Esophagus squamous epithelium (tissue), 4 donors: ENCODE data around the gene FBXL7.

Experiments used
- POLR2A ChIP-seq, 4 donors: fragments of 450-650 bp; IDR thresholded peaks; one replicate each; pipeline ENCODE4 v1.6.1; 2017; ENCODE audit warnings: antibody characterized with exemption in 4 of 4, mild to moderate bottlenecking in 4 of 4, moderate library complexity in 3 of 4
- TF ChIP-seq, protein P1 (sequence below), 6 experiments: fragments of 450-650 bp in 4 of 6; fragments of 200-600 bp in 2 of 6; sonication (generic) in 2 of 6; IDR thresholded peaks; one replicate each; pipeline ENCODE4 v1.5.1; 2016 to 2019; ENCODE audit warnings: antibody characterized with exemption in 6 of 6, mild to moderate bottlenecking in 4 of 6, moderate library complexity in 4 of 6

DNA sequence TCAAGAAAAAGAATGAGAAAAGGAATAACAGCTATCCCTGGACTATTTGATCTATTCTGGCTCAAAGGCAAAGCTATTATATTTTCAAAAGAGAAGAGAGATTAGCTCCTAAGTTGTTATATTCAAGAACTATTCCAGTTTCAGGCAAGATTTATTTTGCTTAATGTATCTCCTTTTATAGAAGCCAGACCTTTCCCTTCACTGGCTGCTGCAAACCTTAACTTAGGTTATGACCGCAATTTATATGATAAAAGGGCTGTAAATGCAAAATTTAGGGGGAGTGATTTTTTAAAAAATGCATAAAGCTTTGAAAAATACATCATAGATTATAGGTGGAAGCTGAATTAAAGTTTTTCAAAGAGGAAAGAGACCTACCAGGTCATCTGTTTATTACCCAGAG lies 97.8 kb downstream of the FBXL7 start:
- TF ChIP-seq, protein P1, sequence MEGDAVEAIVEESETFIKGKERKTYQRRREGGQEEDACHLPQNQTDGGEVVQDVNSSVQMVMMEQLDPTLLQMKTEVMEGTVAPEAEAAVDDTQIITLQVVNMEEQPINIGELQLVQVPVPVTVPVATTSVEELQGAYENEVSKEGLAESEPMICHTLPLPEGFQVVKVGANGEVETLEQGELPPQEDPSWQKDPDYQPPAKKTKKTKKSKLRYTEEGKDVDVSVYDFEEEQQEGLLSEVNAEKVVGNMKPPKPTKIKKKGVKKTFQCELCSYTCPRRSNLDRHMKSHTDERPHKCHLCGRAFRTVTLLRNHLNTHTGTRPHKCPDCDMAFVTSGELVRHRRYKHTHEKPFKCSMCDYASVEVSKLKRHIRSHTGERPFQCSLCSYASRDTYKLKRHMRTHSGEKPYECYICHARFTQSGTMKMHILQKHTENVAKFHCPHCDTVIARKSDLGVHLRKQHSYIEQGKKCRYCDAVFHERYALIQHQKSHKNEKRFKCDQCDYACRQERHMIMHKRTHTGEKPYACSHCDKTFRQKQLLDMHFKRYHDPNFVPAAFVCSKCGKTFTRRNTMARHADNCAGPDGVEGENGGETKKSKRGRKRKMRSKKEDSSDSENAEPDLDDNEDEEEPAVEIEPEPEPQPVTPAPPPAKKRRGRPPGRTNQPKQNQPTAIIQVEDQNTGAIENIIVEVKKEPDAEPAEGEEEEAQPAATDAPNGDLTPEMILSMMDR (IDR thresholded peaks at IDR 0.05), result no peak
- TF ChIP-seq POLR2A (IDR thresholded peaks at IDR 0.05), result no peak
